Parathyroid adenoma (tissue), 2 donors: ENCODE data around the gene RBKS.

ENCODE experiments used
- H2AFZ ChIP-seq: fragments of 300-600 bp; sonication (generic); one replicate; pipeline ENCODE4 v1.7.0; 2017; ENCODE audit warnings: antibody characterized with exemption, mild to moderate bottlenecking
- H3K27ac ChIP-seq: fragments of 300-600 bp; sonication (generic); one replicate; pipeline ENCODE4 v1.7.0; 2017
- H3K27me3 ChIP-seq: fragments of 300-600 bp; sonication (generic); one replicate; pipeline ENCODE4 v1.7.0; 2017; ENCODE audit warnings: low read length; ENCODE audit not compliant: control insufficient read depth, insufficient read depth
- H3K36me3 ChIP-seq: fragments of 300-600 bp; sonication (generic); one replicate; pipeline ENCODE4 v1.7.0; 2017; ENCODE audit warnings: low read length; ENCODE audit not compliant: control insufficient read depth, insufficient read depth
- H3K4me1 ChIP-seq: fragments of 300-600 bp; sonication (generic); one replicate; pipeline ENCODE4 v1.7.0; 2017; ENCODE audit warnings: control low read depth
- H3K4me2 ChIP-seq: fragments of 300-600 bp; sonication (generic); one replicate; pipeline ENCODE4 v1.7.0; 2017; ENCODE audit warnings: low read length
- H3K4me3 ChIP-seq: fragments of 300-600 bp; sonication (generic); one replicate; pipeline ENCODE4 v1.7.0; 2017; ENCODE audit warnings: low read depth, low read length
- H3K79me2 ChIP-seq: fragments of 300-600 bp; sonication (generic); one replicate; pipeline ENCODE4 v1.7.0; 2017; ENCODE audit warnings: control low read depth
- H3K9ac ChIP-seq: fragments of 300-600 bp; sonication (generic); one replicate; pipeline ENCODE4 v1.7.0; 2017; ENCODE audit warnings: mild to moderate bottlenecking
- H3K9me3 ChIP-seq: fragments of 300-600 bp; sonication (generic); one replicate; pipeline ENCODE4 v1.7.0; 2017; ENCODE audit warnings: low read length; ENCODE audit not compliant: control insufficient read depth
- TF ChIP-seq, protein P1 (sequence below): fragments of 300-600 bp; sonication (generic); IDR thresholded peaks from one replicate; pipeline ENCODE4 v1.7.0; 2017; ENCODE audit warnings: antibody characterized with exemption, mild to moderate bottlenecking
- donor health status: primary hyperparathyroidism.

The RBKS gene

DNA sequence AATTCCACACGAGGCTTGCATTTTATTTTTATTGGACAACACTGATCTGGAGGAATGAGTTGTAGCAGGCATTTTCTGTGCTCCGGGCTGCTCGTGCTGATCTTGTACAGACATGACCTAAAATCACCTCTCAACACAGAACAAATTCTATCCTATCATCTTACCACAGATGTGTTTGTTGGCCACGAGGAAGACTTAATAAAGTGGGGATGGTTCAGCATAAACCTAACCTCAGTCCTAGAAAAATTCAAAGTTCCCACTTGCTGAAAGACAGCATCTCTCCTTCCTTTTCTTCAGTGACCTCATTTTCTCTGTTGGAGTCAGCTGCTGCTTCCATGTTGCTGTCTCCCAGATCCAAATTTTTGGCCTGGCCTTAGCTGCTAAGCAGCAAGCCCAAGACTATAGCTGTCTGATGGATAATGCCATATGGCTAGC, 45.3 kb downstream of the RBKS start:
- H3K4me2 ChIP-seq: no peak overlapping the region
- H3K4me1 ChIP-seq: no peaks in the 10 kb centered on the region
- TF ChIP-seq, protein P1, sequence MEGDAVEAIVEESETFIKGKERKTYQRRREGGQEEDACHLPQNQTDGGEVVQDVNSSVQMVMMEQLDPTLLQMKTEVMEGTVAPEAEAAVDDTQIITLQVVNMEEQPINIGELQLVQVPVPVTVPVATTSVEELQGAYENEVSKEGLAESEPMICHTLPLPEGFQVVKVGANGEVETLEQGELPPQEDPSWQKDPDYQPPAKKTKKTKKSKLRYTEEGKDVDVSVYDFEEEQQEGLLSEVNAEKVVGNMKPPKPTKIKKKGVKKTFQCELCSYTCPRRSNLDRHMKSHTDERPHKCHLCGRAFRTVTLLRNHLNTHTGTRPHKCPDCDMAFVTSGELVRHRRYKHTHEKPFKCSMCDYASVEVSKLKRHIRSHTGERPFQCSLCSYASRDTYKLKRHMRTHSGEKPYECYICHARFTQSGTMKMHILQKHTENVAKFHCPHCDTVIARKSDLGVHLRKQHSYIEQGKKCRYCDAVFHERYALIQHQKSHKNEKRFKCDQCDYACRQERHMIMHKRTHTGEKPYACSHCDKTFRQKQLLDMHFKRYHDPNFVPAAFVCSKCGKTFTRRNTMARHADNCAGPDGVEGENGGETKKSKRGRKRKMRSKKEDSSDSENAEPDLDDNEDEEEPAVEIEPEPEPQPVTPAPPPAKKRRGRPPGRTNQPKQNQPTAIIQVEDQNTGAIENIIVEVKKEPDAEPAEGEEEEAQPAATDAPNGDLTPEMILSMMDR: no peak
- H3K9ac ChIP-seq: no peak overlapping the region
- H2AFZ ChIP-seq: no peak overlapping the region
- H3K79me2 ChIP-seq: no peaks in the 10 kb centered on the region
- no peak overlapping the region for H3K27ac ChIP-seq
- H3K4me3 ChIP-seq: no peak overlapping the region
- H3K27me3 ChIP-seq: no peaks in the 10 kb centered on the region
- no peaks in the 10 kb centered on the region for H3K9me3 ChIP-seq
- no peaks in the 10 kb centered on the region for H3K36me3 ChIP-seq

DNA sequence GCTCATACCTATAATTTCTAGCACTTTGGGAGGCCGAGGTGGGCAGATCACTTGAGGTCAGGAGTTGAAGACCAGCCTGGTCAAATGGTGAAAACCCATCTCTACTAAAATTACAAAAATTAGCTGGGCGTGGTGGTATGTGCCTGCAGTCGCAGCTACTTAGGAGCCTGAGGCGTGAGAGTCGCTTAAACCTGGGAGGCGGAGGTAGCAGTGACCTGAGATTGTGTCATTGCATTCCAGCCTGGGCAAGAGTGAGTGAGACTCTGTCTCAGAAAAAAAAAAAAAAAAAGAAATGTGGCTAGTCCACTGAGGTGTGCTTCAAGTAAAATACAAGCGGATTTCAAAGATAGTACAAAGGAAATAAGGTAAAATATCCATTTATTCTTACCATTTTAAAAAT, 46.2 kb downstream of the RBKS start:
- Histone ChIP-seq H3K27ac (no peak overlapping the region), H3K4me1 (no peaks in the 10 kb centered on the region), H3K27me3 (no peaks in the 10 kb centered on the region), H3K4me2 (no peak overlapping the region), H3K9ac (no peak overlapping the region), H3K79me2 (no peaks in the 10 kb centered on the region), H3K4me3 (no peak overlapping the region), H2AFZ (no peak overlapping the region), H3K9me3 (no peaks in the 10 kb centered on the region), H3K36me3 (no peaks in the 10 kb centered on the region)
- TF ChIP-seq, protein P1: no peak

DNA sequence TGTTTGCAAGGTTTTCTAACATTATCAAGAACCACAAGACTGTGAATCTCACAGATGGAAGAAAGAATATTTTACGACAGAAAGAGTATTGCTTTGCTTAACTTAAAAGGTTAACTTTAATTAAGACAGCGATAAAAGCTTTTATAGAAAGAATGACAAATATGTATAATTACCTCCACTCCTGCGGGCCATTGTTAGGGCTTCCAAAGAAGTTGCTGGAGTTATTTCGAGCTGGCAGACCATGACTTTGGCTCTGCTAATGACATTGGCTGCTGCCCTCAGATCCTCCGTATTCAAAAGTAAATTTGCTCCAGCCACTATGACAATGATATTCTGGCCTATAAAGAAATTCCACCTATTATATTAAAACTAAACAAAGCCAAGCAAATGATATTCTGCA, 47.3 kb downstream of the RBKS start:
- no peaks in the 10 kb centered on the region for H3K79me2 ChIP-seq
- H3K27ac ChIP-seq: no peak overlapping the region
- no peaks in the 10 kb centered on the region for H3K9me3 ChIP-seq
- H3K27me3 ChIP-seq: no peaks in the 10 kb centered on the region
- H3K4me3 ChIP-seq: no peak overlapping the region
- no peak overlapping the region for H2AFZ ChIP-seq
- H3K4me1 ChIP-seq: no peaks in the 10 kb centered on the region
- no peak overlapping the region for H3K9ac ChIP-seq
- no peaks in the 10 kb centered on the region for H3K36me3 ChIP-seq
- H3K4me2 ChIP-seq: no peak overlapping the region
- TF ChIP-seq, protein P1: no peak

DNA sequence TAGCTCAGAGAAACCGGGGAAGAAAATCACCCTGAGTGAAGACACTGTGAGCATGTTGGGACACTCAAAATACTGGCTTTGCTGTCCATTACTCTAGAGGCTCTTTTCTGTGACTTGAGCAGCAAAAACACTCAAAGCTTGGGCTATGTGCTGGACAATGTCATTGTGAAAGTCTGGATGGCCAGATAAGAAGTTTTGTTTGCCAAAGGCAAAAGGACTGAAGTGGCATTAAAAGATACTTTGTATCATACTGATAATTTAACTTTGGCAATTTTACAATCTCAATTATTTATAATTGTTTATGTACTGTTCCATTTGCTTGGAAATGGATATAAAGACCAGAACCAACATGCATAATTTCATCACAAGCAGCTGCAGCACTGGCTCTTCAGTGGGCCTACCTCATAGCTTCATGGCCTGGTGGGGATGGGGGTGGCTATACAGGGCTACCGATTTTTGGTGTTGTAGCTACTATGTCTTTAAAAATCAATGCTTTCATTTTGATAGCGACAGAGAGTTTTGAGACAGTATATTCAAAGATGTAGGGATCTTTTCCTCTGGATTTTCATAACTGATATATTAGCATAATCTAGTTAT, 51.1 kb downstream of the RBKS start:
- Histone ChIP-seq H3K4me1 (no peaks in the 10 kb centered on the region), H3K36me3 (no peaks in the 10 kb centered on the region), H3K9me3 (no peaks in the 10 kb centered on the region), H3K79me2 (no peaks in the 10 kb centered on the region), H3K27ac (no peak overlapping the region), H3K4me3 (no peak overlapping the region), H3K9ac (no peak overlapping the region), H2AFZ (no peak overlapping the region), H3K27me3 (no peaks in the 10 kb centered on the region), H3K4me2 (no peak overlapping the region)
- TF ChIP-seq, protein P1: no peak

DNA sequence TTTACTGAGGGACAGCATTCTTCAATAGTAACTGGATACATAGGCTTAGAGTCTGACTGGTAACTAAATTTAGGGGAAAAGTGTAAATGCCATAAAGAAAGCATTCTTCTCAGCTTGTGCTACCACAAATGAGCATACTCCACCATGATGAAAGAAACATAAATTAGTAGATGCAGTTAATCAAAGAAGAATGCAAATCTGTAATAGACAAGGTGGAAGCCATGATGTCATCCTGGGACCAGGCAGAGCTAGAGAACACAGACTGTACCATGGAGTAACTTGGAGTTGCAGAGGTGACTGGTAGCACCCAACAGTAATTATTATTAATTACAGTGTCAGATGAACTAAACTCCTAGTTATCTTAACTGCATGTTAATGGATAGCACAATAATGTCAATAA, 51.7 kb downstream of the RBKS start:
- H3K4me1 ChIP-seq: no peaks in the 10 kb centered on the region
- H3K4me3 ChIP-seq: no peak overlapping the region
- H3K27ac ChIP-seq: no peak overlapping the region
- H3K4me2 ChIP-seq: no peak overlapping the region
- TF ChIP-seq, protein P1: no peak
- H3K9me3 ChIP-seq: no peaks in the 10 kb centered on the region
- H3K27me3 ChIP-seq: no peaks in the 10 kb centered on the region
- no peaks in the 10 kb centered on the region for H3K36me3 ChIP-seq
- H3K9ac ChIP-seq: no peak overlapping the region
- no peak overlapping the region for H2AFZ ChIP-seq
- no peaks in the 10 kb centered on the region for H3K79me2 ChIP-seq
